HG03354 (cell line): Measurements from ENCODE around the gene TMCC1.

Experiments
- ATAC-seq: cut with Tn5 transposase; IDR thresholded peaks from one replicate; pipeline ENCODE4 v1.9.1; 2021; ENCODE audit warnings: mild to moderate bottlenecking; ENCODE audit not compliant: unreplicated experiment, poor library complexity, severe bottlenecking

The TMCC1 gene

GRCh38 chr3:129607391-129608068 lies 286.0 kb downstream of the TMCC1 start:
- no peak for ATAC-seq

DNA sequence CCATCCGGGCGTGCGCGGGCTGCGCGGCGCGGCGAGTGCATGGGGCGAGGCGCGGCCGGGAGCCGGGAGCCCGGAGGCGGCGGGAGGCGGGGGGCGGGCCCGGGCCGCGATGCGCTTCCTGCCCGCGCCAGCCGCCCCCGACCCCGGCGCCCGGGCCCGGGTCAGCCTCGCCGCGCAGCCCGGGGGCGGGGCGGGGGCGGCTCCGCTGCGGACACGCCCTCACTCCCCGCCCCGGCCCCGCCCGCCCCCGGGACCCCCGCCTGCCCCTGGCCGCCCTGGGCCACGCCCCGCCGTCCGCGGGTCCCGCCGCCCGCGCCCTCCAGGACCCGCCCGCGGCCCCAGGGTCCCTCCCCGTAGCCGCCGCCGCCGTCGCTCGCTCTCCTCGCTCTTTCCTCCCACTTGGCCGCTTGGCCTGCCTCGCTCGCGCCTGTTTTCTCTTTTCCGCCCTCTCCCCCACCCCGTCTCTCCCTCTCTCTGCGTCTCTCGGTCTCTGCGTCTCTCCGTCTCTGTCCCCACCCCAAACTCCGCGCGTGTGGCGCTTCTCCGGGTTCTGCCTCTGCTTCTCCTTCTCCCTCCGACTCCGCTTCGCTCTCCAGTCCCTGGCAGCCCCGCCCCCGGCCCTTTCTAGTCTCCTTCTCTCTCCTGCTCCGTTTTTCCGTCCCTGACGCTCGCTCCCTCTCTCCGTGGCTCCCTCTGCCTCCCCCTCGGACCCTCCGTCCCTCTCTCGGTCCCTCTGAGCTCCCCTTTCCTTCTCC lies 286.7 kb downstream of the TMCC1 start, which contains the start of gene PLXND1:
Gene PLXND1, minus strand, starts transcription at position 41 of the 755 bp plus-strand sequence. Its CDS starts 37 bp downstream, at position 4.
- no peak for ATAC-seq

GRCh38 chr3:129605922-129606635 lies 287.4 kb downstream of the TMCC1 start:
- no peak for ATAC-seq

- no peak for ATAC-seq
These were observed 288.1 kb downstream of the TMCC1 start for GRCh38 chr3:129605203-129605921.

DNA sequence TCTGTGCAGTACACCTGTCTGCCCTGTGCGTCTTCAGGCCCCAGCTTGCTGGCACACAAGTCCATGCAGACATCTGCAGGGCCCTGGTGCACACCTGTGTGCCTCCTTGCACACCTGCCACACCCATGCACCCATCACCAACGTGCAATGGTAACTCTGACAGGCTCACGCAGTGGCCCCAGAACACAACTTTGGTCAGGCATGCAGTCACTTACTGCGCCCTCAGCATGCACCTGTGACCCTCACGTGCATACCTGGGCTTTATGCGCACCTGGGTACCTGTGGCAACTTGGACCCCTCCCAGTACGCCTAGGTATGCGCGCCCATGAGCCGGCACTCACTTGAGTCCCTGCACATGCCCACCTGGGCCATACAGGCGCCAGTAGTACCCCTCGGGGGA lies 288.7 kb downstream of the TMCC1 start:
- no peak for ATAC-seq

DNA sequence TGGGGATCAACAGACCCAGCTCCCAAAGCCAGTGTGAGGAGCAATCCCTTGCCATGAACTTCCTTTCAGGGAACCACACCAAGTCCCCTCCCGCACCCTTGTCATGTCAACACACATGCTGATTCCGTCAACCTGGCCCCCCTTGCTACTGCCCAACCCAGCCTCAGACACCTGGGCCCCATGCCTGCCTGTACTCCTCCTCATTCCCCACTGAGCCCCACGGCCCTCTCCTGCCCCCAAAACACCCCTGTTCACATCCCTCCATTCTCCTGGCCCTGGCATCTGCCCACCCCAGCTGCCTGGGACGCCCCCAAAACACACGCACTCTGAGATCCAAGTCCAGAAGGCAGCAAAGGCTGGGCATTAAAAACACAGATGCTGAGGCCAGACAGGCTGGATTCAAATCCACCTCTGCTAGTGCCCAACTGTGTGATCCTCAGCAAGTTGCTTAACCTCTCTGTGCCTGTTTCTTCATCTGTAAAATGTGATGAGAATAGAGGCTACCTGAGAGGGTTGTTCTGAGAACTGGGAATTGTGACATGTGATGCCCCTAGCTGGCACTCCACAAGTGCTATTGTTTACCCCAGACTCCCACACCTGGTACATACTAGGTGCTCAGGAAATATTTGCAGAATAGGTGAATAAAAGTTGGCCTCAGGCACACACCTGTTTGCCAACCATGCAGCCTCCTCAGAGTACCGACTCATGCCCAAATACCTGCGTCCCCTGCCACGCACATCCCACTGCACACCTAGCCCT lies 289.3 kb downstream of the TMCC1 start:
- ATAC-seq = no peak

DNA sequence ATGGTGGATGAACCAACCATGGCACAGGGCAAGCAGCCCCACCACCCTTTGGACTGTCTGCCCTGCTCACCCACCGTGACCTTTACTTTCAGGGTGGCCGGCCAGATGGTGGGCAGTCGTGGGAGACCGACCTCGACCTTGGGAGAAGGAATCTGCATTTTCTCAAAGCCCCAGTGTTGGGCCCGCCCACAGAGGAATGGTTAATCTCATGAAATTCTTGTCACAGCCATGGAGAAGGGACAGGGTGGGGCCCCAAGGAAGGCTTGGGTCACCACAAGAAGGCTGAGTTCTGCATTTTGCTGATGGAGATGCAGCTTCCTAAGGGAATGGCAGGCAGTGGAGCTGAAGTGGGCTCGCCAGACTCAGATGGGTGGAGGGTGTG lies 290.0 kb downstream of the TMCC1 start:
- no peak for ATAC-seq

- no peak for ATAC-seq
These were observed 290.6 kb downstream of the TMCC1 start for GRCh38 chr3:129602730-129603560.

GRCh38 chr3:129602309-129602708 lies 291.2 kb downstream of the TMCC1 start:
- no peak for ATAC-seq

- ATAC-seq = no peak
These were observed 291.8 kb downstream of the TMCC1 start for GRCh38 chr3:129601713-129602112.

DNA sequence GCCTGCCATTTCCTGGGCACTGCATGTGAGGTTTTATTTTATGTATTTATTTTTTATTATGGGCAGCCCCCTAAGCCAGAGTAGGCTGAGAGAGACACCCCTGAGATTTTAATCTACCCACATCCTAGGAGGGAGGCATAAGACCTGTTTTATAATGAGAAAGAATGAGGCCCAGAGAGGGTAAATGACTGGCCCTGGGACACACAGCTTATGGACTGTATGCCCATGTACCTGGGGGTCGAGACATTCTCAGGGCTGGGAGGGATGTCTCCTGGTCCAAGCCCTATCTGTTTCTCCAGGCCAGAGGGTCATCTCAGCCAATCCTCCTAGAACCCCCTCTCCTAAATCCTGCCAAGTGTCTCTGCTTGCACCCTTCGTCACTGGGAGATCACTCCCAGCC lies 293.2 kb downstream of the TMCC1 start:
- ATAC-seq = no peak

GRCh38 chr3:129599607-129600006 lies 293.9 kb downstream of the TMCC1 start:
- no peak for ATAC-seq

DNA sequence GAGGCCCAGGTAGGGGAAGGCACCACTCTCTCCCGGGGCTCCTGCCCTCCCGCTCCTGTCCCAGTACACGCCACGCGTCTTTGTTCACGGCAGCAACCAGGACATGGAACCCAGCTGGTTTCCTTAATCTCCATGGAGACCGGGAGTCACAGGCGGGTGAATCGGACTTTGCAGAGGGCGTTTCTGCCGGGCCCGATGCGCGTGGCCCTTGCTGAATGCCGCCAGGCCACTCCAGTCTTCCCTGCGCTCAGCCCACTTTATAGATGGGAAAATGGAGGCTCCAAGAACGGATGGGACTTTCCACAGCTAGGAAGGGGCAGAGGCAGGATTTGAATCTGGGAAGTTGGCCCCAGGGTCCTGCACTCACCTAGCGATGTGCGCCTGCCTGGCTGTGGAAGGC lies 294.4 kb downstream of the TMCC1 start:
- no peak for ATAC-seq

DNA sequence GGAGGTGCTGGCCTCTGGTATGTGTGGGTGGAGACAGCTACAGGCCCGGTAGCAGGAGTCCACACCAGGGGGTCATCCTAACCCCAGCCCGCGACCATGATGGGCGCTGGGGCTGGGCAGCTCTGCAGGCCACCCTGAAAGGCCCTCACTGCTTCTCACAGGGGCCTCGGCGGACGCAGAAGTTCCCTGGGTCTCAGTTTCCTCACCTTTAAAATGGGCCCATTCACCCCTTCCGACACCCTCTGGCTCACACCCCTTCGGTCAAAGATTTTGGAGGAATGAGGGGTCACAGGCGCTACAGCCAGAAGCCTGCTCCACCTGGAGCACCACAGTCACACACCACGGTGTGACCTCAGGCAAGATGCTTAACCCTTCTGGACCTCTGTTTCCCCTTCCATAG lies 295.0 kb downstream of the TMCC1 start:
- ATAC-seq = no peak

GRCh38 chr3:129598000-129598381 lies 295.5 kb downstream of the TMCC1 start:
- ATAC-seq = no peak
